Cardiac septum (tissue), 1 donor: ENCODE data around the gene PLPP6. TPM values are rescaled to one million over a fixed set of nuclear protein-coding genes. Genes with fewer than 3 reads are reported as not detected.

Source experiments
- DNase-seq: peaks from one replicate; pipeline ENCODE4 v3.0.0-alpha.2; 2020; ENCODE audit warnings: low spot score
- intact Hi-C: fragments of 100-400 bp; cut with DNase I; formaldehyde crosslinking; loops from one replicate; pipeline ENCODE4 v1.14.0; 2022
- total RNA-seq: library from RNA; stranded (reverse); fragmentation: NEBNext Ultra II Directional; extraction: Animal tissue kit (Norgen Biotek cat#: 25700); gene quantifications from one replicate; pipeline ENCODE4 v1.2.1, GENCODE V29; 2021
- donor health status: DM: no; HTN: no; CAD: no.

Gene PLPP6
- total RNA-seq, 1 donor from 2014 or later, result 2.7 TPM

- intact Hi-C loops, result no loop called here
- no peak for DNase-seq
Measured at GRCh38 chr9:4684820-4685219, 22.7 kb downstream of the PLPP6 start.

- intact Hi-C loops, result no loop called here
- no peak for DNase-seq
Measured at GRCh38 chr9:4686112-4686511, 24.0 kb downstream of the PLPP6 start.

- intact Hi-C loops, result no loop called here
- no peak for DNase-seq
Measured at GRCh38 chr9:4686584-4686983, 24.5 kb downstream of the PLPP6 start.

- intact Hi-C loops, result no loop called here
- no peak for DNase-seq
Measured at GRCh38 chr9:4689021-4689420, 26.9 kb downstream of the PLPP6 start.

GRCh38 chr9:4689687-4690104 is 27.6 kb downstream of the PLPP6 start:
- intact Hi-C loops, result no loop called here
- no peak for DNase-seq

- DNase-seq, result no peak
- intact Hi-C loops, result no loop called here
Measured at GRCh38 chr9:4690144-4690543, 28.1 kb downstream of the PLPP6 start.

GRCh38 chr9:4691795-4692194 is 29.7 kb downstream of the PLPP6 start:
- DNase-seq, result no peak
- intact Hi-C loops, result no loop called here

- DNase-seq, result no peak
- intact Hi-C loops, result no loop called here
Measured at GRCh38 chr9:4700091-4700490, 38.0 kb downstream of the PLPP6 start.

GRCh38 chr9:4700932-4701331 is 38.8 kb downstream of the PLPP6 start:
- intact Hi-C loops, result no loop called here
- no peak for DNase-seq

GRCh38 chr9:4701526-4701925 is 39.4 kb downstream of the PLPP6 start:
- intact Hi-C loops, result no loop called here
- no peak for DNase-seq

- intact Hi-C loops, result no loop called here
- DNase-seq, result no peak
Measured at GRCh38 chr9:4704129-4704528, 42.0 kb downstream of the PLPP6 start.

GRCh38 chr9:4706021-4706420 is 43.9 kb downstream of the PLPP6 start:
- no peak for DNase-seq
- intact Hi-C loops, result no loop called here

GRCh38 chr9:4706971-4707622 is 45.0 kb downstream of the PLPP6 start:
- intact Hi-C loops, result no loop called here
- no peak for DNase-seq

- intact Hi-C loops, result no loop called here
- DNase-seq, result no peak
Measured at GRCh38 chr9:4709380-4709779, 47.3 kb downstream of the PLPP6 start.

GRCh38 chr9:4713849-4714248 is 51.8 kb downstream of the PLPP6 start:
- DNase-seq, result no peak
- intact Hi-C loops, result no loop called here

GRCh38 chr9:4714266-4715016 is 52.3 kb downstream of the PLPP6 start:
- no peak for DNase-seq
- intact Hi-C loops, result no loop called here

Other genes starting within 250 kb of the PLPP6 start
- gene SLC1A1, start 171.8 kb upstream of the PLPP6 start, total RNA-seq, result 0.59 TPM
- 2.4 TPM for gene SPATA6L, start 4.2 kb downstream of the PLPP6 start, total RNA-seq
- 43.0 TPM for gene CDC37L1, start 17.3 kb downstream of the PLPP6 start, total RNA-seq
- 108 TPM for gene AK3, start 78.9 kb downstream of the PLPP6 start, total RNA-seq
- gene RCL1, start 130.7 kb downstream of the PLPP6 start, total RNA-seq, result 8.5 TPM